HG03571 (cell line): ENCODE data around the gene PLEKHG2.
A peak's percentile ranks its signal among the peaks of the same experiment; 100 is the strongest.
"Not testable (repeated sequence)": the region's sequence is repeated elsewhere in the genome, so short reads cannot be mapped to it uniquely, and the experiment has no call there.

Experiments
- ATAC-seq: cut with Tn5 transposase; IDR thresholded peaks from one replicate; pipeline ENCODE4 v1.9.1; 2021; ENCODE audit not compliant: unreplicated experiment

PLEKHG2 gene

GRCh38 chr19:39412100-39412866 lies at the start of gene PLEKHG2:
PLEKHG2 (plus strand) TSS chr19:39412669; CDS start chr19:39414087, 1,418 bp downstream.
- ATAC-seq = peak; percentile 48

GRCh38 chr19:39362682-39363657 lies 49.5 kb upstream of the PLEKHG2 start:
- no peak for ATAC-seq

DNA sequence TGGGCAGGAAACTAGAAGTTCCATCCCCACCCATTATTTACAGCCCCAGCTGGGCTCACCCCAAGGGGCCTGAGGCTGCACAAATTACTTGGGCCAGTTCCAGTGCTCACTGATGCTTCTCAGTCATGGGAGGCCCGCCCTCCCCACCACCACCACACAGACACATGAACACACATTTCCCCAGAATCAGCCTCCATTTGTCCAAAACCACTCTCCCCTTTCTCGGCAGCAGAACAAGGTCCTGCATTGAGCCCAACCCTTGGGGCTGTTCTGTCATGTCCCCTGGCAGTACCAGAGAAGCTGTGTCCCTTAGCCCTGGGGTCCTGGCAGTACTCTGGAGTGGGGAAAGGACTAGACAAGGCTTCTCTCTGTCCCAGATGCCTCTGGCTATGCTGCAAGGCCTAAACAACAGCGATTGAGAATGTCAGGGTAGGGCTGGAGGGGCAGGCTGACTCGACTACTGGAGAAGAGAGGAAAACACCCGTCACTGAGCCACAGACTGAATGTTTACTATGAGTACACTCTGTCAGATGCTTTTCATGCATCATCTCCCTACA lies 48.5 kb upstream of the PLEKHG2 start:
- ATAC-seq = no peak

DNA sequence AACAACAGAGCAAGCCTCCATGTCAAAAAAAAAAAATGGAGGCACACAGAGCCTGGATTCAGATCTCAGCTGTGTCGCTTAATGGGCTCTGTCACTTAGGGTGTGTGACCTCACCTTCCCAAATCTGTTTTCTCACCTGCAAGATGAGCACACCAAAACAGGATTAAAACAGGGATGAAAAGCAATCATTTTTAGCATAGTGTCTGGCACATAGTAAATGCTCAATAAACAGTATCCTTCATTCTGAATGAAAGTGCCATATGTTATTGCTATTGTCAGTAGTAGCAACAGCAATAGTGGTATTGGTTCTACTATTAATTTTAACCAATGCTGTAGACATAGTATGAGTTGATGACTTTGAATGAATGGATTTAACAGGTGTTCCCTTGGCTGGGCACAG lies 46.9 kb upstream of the PLEKHG2 start:
- ATAC-seq = no peak

GRCh38 chr19:39369200-39369599 lies 43.3 kb upstream of the PLEKHG2 start:
- ATAC-seq = no peak

- no peak for ATAC-seq
Measured at GRCh38 chr19:39370735-39371134, 41.7 kb upstream of the PLEKHG2 start.

DNA sequence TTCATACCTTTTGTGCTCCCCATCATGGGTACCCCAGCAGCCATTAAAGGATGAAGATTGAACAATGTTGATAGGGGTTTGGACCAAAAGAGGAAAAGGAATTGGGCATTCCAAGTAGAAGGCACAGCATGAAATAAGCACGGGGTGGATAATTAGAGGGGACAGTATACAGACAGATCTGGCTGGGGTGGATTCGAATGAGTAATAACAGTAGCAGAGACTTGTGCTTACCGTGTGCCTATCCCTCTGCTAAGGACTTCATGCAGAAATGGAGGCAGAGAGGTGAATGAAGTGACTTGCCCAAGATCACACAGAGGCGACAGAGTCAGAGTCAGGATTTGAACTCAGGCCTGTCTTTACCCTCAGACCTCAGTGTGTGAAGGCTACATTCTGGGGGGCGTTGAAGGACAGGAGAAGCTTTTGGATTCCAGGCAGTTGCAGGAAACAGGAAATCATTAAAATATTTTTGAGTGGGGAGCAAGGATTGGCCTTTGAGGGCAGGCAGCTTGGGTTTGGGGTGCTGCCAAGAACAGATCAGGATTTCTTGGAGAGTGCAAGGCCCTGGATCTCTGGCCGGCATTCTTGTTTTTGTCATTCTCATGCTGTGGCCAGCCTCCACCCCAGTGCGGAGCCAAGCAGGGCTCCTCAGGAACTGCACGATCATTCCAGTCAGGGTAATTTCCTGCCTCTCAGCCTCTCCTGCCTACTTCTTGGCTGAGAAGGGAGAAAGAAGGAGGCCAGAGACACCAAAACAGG lies 40.2 kb upstream of the PLEKHG2 start:
- ATAC-seq = no peak

- ATAC-seq = no peak
Measured at GRCh38 chr19:39372941-39373340, 39.5 kb upstream of the PLEKHG2 start.

GRCh38 chr19:39375929-39376328 lies 36.5 kb upstream of the PLEKHG2 start:
- ATAC-seq = no peak

- ATAC-seq = no peak
Measured at GRCh38 chr19:39377373-39378362, 34.8 kb upstream of the PLEKHG2 start.

- ATAC-seq = not testable (repeated sequence)
Measured at GRCh38 chr19:39379366-39379765, 33.1 kb upstream of the PLEKHG2 start.

- ATAC-seq = no peak
Measured at GRCh38 chr19:39379865-39380396, 32.5 kb upstream of the PLEKHG2 start.

DNA sequence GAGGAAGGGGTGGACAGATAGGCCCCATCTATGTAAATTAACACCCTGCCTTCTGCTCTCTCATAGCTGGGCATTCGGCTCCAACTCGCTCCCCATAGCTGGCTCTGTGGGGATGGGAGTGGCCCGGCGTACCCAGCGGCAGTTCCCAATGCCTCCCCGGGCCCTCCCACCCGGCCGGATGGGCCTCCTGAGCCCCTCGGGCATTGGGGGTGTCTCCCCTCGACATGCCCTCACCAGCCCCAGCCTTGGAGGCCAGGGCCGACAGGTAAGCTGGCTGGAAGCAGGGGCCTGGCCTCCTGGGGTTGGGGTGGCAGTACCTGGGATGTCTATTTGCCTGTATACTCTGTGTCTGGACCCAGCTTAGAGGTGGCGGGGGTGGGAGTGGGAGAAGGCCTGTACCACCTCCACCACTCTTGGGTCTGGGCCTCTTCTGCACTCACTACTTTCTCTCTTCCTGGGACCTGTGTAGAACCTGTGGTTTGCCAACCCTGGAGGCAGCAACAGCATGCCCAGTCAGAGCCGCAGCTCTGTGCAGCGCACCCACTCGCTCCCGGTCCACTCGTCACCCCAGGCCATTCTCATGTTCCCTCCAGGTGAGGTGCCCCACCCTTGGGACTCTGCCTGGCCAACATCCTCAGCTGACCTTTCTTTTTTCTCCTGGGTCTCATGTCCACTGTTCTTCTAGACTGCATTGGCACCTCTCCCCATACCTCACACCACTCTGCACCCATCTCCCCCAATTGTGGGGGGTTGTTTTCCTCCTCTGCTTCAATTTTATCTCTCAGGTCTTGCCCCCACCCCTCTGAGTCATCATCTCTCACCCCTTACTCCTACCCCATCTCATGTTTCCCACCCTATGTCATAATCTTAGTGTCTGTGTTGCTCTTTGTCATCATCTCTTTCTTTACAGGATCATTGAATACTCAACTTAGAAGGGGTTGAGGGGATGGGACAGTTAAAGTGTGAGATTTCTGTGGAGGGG lies 31.7 kb upstream of the PLEKHG2 start:
- no peak for ATAC-seq

DNA sequence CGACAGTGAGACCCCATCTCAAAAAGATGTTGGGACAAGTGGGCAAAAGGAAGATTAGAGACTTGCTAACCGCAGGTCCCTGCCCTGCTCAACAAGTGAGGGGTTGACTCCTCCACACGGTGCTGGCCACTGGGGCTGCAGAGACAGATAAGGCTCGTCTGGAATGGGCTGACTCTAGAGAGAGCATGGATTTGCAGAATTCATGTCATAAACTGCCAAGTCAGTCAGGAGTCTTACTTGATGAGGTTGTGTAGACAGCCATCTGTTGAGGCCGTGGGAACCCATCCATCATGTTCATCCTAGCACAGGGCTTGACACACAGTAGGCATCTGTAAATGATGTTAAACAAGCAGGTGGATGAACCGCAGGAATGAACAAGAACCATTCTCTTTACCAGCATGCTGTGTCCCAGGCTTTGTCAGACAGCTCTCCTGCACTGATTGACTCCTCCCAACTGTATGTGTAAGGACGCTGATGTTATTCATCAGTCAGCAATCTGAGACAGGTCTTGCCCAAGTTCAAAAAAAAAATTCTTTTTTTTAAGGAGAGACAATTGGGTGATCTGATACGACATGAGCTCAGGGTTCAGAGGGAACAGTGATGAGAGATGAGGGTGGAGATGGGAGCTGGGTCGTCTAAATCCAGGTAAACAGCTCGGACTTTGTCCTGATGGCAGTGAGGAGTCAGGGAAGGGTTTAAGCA lies 30.4 kb upstream of the PLEKHG2 start:
- no peak for ATAC-seq

DNA sequence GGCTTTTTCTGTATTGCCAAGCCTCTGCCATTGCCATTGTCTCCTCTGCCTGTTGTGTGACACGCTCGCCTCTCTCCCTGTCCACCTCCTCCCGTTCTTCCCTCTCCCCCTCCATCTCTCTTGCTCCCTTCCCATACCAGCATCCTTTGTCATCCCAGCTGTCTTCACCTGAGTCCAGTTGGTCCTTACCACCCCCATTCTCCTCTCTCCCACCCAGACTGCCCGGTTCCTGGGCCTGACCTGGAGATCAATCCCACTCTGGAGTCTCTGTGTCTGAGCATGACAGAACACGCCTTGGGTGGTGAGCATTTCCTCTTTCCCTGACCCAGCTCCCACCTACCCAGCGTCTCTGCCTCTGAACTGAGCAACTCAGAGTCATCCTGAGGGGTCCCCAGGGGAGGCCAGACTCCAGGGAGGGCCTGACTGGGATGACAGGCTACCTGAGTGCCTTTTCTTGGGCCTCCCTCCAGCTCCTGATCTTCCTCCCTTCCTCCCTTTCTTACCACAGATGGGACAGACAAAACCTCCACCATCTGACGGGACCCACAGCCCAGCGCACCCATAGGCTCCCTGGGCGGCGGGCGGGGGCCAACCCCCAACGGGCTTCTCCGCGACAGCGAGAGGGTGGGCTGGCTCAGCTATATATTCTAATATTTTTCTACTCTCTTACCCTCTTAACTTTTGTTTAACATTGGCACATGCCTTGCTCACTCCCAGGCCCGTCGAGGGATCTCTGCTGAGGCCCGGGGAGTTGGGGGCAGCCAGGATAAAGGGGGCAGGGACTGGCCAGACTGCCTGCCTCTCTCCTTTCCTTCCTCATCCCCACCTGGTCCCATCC lies 29.3 kb upstream of the PLEKHG2 start:
- ATAC-seq = no peak

DNA sequence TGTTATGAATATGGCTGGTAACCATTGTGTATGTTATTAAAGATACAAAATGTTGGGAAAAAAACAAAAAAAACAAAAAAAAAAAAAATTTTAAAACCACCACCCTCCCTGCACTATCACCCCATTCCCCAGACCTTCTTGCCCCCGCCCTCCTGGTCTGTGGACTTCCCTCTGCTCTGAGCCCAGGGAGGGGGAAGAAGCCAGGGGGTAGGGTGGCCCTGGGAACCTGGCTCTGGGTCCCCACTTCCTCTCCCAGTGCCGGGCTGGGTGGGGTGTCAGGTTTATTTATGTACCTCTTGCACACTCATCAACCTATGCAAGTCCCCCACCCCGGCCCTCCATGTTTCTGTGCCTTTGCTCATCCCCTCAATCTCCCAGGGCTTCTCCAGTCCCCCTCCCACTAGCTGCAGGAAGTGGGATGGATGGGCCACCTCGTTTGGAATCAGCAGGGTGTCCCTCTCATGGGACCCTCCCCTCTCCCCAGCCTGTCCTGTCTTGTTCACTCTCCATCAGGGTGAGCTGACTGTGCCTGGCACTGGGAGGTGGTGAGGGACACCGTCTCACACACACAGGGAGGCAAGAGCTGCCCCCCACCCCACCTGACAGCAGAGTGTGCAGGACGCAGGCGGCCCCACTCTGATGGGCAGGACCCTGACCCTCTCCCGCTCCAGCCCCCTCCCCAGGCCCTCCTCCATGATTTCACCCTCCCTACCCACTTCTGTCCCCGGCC lies 27.5 kb upstream of the PLEKHG2 start:
- ATAC-seq = no peak
